Prostate gland (tissue), 2 donors: ENCODE measurements around the gene SUV39H2.

Experiments
- POLR2A ChIP-seq: fragments of 450-650 bp; IDR thresholded peaks from one replicate; pipeline ENCODE4 v1.6.1; 2016; ENCODE audit warnings: antibody characterized with exemption, mild to moderate bottlenecking
- TF ChIP-seq, protein P1 (sequence below), 4 experiments: fragments of 200-600 bp in 2 of 4; fragments of 450-650 bp in 2 of 4; sonication (generic) in 2 of 4; IDR thresholded peaks; 1 replicate in 3 of 4; 2 replicates in 1 of 4; pipeline ENCODE4 v1.5.1; 2016 to 2019; ENCODE audit warnings: antibody characterized with exemption in 4 of 4, mild to moderate bottlenecking in 2 of 4, moderate library complexity in 2 of 4

DNA sequence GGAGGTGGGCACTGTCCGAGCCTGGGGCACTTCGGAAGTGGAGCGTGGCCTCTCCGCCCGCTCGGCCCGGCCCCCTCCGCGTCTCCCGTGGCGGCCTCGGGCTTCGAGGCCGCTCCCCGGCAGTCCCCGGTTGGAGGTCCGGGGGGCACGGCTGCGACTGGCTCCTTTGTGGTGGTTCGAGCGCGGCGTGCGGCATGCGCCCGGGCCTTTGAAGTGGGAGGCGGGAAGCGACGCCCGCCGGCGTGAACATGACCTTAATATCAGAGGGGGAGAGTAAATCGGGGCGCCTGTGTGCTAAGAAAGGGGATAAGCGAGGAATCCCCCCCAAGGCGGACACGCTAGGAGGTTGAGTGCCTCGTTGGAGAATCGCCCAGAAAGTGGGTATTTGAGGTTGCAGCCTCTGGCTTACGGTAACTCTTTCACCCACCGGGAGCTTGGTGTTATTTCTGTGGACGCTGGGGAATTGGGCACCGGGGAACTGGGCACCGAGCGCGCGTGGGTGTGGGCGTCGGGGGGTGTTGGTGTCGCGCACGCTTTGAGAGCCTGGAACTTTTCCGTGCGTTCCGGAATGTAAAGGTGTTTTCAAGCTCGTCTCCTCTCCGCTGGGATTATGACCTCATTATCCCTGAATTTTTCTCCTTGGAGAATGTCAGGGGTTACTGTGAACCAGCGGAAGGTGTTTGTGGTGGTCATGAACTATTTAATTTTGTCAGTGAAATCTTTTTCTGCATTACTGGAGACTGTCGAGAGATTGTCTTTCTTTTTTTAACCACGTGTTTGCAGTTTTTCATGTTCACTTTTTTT is 660 bp downstream of the SUV39H2 start:
- TF ChIP-seq POLR2A = no peak
- TF ChIP-seq, protein P1, sequence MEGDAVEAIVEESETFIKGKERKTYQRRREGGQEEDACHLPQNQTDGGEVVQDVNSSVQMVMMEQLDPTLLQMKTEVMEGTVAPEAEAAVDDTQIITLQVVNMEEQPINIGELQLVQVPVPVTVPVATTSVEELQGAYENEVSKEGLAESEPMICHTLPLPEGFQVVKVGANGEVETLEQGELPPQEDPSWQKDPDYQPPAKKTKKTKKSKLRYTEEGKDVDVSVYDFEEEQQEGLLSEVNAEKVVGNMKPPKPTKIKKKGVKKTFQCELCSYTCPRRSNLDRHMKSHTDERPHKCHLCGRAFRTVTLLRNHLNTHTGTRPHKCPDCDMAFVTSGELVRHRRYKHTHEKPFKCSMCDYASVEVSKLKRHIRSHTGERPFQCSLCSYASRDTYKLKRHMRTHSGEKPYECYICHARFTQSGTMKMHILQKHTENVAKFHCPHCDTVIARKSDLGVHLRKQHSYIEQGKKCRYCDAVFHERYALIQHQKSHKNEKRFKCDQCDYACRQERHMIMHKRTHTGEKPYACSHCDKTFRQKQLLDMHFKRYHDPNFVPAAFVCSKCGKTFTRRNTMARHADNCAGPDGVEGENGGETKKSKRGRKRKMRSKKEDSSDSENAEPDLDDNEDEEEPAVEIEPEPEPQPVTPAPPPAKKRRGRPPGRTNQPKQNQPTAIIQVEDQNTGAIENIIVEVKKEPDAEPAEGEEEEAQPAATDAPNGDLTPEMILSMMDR (IDR thresholded peaks at IDR 0.05) = no peak
